Karpas-422 (cell line): ENCODE data around the gene ZCCHC4. TPM values are rescaled to one million over a fixed set of nuclear protein-coding genes. Genes with fewer than 3 reads are reported as not detected.

Source experiments
- DNase-seq: peaks from one replicate; pipeline ENCODE4 v3.0.0-alpha.2; 2015
- H2AFZ ChIP-seq: fragments of 200-600 bp; sonication (generic); 2 replicates; pipeline ENCODE4 v1.6.1; 2014; ENCODE audit warnings: antibody characterized with exemption, low read length, mixed read lengths
- H3K27ac ChIP-seq: fragments of 200-600 bp; sonication (generic); 2 replicates; pipeline ENCODE4 v1.5.1; 2014; ENCODE audit warnings: mild to moderate bottlenecking, low read length, moderate library complexity
- H3K27me3 ChIP-seq: fragments of 200-600 bp; sonication (generic); 2 replicates; pipeline ENCODE4 v1.6.1; 2014; ENCODE audit warnings: low read length, mixed read lengths
- H3K36me3 ChIP-seq: fragments of 200-600 bp; sonication (generic); 2 replicates; pipeline ENCODE4 v1.6.1; 2014; ENCODE audit warnings: low read length, mixed read lengths; ENCODE audit not compliant: insufficient read depth
- H3K4me1 ChIP-seq: fragments of 200-600 bp; sonication (generic); 2 replicates; pipeline ENCODE4 v1.6.1; 2014; ENCODE audit warnings: mild to moderate bottlenecking, low read length, mixed read lengths
- H3K4me2 ChIP-seq: fragments of 200-600 bp; sonication (generic); 2 replicates; pipeline ENCODE4 v1.6.1; 2014; ENCODE audit warnings: low read length, low read depth, mild to moderate bottlenecking; ENCODE audit not compliant: poor library complexity, severe bottlenecking
- H3K4me3 ChIP-seq: fragments of 200-600 bp; sonication (generic); 2 replicates; pipeline ENCODE4 v1.5.1; 2014; ENCODE audit warnings: mild to moderate bottlenecking, antibody characterized with exemption, low read length, mixed read lengths
- H3K79me2 ChIP-seq: fragments of 200-600 bp; sonication (generic); 2 replicates; pipeline ENCODE4 v1.6.1; 2014; ENCODE audit warnings: mild to moderate bottlenecking, low read length, mixed read lengths
- H3K9ac ChIP-seq: fragments of 200-600 bp; sonication (generic); 2 replicates; pipeline ENCODE4 v1.6.0; 2014; ENCODE audit warnings: low read length
- H3K9me2 ChIP-seq: fragments of 200-600 bp; sonication (generic), shearing (Covaris generic); replicated peaks from 2 replicates; pipeline ENCODE4 v1.6.0; 2014; ENCODE audit warnings: mild to moderate bottlenecking, low read length, moderate library complexity; ENCODE audit not compliant: insufficient read depth
- H3K9me3 ChIP-seq: fragments of 300-700, 200-600 bp; sonication (generic); 2 replicates; pipeline ENCODE4 v1.6.1; 2014; ENCODE audit warnings: low read length, mixed read lengths
- H4K20me1 ChIP-seq: fragments of 200-600 bp; sonication (generic); 2 replicates; pipeline ENCODE4 v1.6.1; 2014; ENCODE audit warnings: mild to moderate bottlenecking, antibody characterized with exemption, low read length, low read depth; ENCODE audit not compliant: insufficient read depth
- total RNA-seq: library from RNA; depleted of rRNA; stranded (reverse); fragments of >200 nt; shearing (Covaris generic); gene quantifications from 2 replicates; pipeline ENCODE4 v1.2.3, GENCODE V29; 2014; ENCODE audit warnings: low replicate concordance

Gene ZCCHC4
- total RNA-seq, 1 experiment from 2014 or later, result 11.7 TPM

GRCh38 chr4:25297528-25298242 lies 14.9 kb upstream of the ZCCHC4 start:
- Histone ChIP-seq H3K27ac (no peak overlapping the region), H3K9ac (no peak overlapping the region), H3K36me3 (no peaks in the 10 kb centered on the region), H3K9me2 (no peaks in the 10 kb centered on the region), H2AFZ (no peak overlapping the region), H3K27me3 (no peaks in the 10 kb centered on the region), H3K79me2 (no peaks in the 10 kb centered on the region), H3K4me3 (no peak overlapping the region), H4K20me1 (no peaks in the 10 kb centered on the region), H3K4me2 (no peak overlapping the region), H3K4me1 (peaks cover 4% of the 10 kb centered on the region; the same call in 1 of the 2 replicates), H3K9me3 (no peaks in the 10 kb centered on the region)
- DNase-seq, result no peak

GRCh38 chr4:25299476-25300203 lies 12.9 kb upstream of the ZCCHC4 start:
- no peak overlapping the region for H2AFZ ChIP-seq
- no peak overlapping the region for H3K27ac ChIP-seq
- H3K9ac ChIP-seq, result no peak overlapping the region
- no peak for DNase-seq
- H3K79me2 ChIP-seq, result no peaks in the 10 kb centered on the region
- no peak overlapping the region for H3K4me3 ChIP-seq
- H3K27me3 ChIP-seq, result no peaks in the 10 kb centered on the region
- no peaks in the 10 kb centered on the region for H3K36me3 ChIP-seq
- H3K9me2 ChIP-seq, result no peaks in the 10 kb centered on the region
- no peak overlapping the region for H3K4me2 ChIP-seq
- peaks cover 4% of the 10 kb centered on the region; the same call in 1 of the 2 replicates for H3K4me1 ChIP-seq
- no peaks in the 10 kb centered on the region for H4K20me1 ChIP-seq
- H3K9me3 ChIP-seq, result no peaks in the 10 kb centered on the region

- H4K20me1 ChIP-seq, result no peaks in the 10 kb centered on the region
- H3K4me1 ChIP-seq, result peaks cover 4% of the 10 kb centered on the region; the same call in 1 of the 2 replicates
- DNase-seq, result no peak
- H3K4me2 ChIP-seq, result no peak overlapping the region
- H3K9me3 ChIP-seq, result no peaks in the 10 kb centered on the region
- H3K27me3 ChIP-seq, result no peaks in the 10 kb centered on the region
- no peak overlapping the region for H3K9ac ChIP-seq
- H3K4me3 ChIP-seq, result no peak overlapping the region
- H3K27ac ChIP-seq, result no peak overlapping the region
- H3K36me3 ChIP-seq, result no peaks in the 10 kb centered on the region
- H3K9me2 ChIP-seq, result no peaks in the 10 kb centered on the region
- H2AFZ ChIP-seq, result no peak overlapping the region
- no peaks in the 10 kb centered on the region for H3K79me2 ChIP-seq
Observed at GRCh38 chr4:25301471-25301870, 11.1 kb upstream of the ZCCHC4 start.

- Histone ChIP-seq H4K20me1 (no peaks in the 10 kb centered on the region), H3K9me3 (no peaks in the 10 kb centered on the region), H3K79me2 (no peaks in the 10 kb centered on the region), H3K27ac (no peak overlapping the region), H3K36me3 (no peaks in the 10 kb centered on the region), H3K9me2 (no peaks in the 10 kb centered on the region), H3K4me2 (no peak overlapping the region), H2AFZ (no peak overlapping the region), H3K27me3 (no peaks in the 10 kb centered on the region), H3K4me3 (no peak overlapping the region), H3K9ac (no peak overlapping the region), H3K4me1 (peaks cover 4% of the 10 kb centered on the region; the same call in 1 of the 2 replicates)
- no peak for DNase-seq
Observed at GRCh38 chr4:25302626-25303025, 9.9 kb upstream of the ZCCHC4 start.

GRCh38 chr4:25303578-25303977 lies 9.0 kb upstream of the ZCCHC4 start:
- Histone ChIP-seq H3K9ac (no peak overlapping the region), H3K79me2 (no peaks in the 10 kb centered on the region), H3K4me1 (no peaks in the 10 kb centered on the region), H3K9me3 (no peaks in the 10 kb centered on the region), H3K4me3 (no peak overlapping the region), H3K27ac (no peak overlapping the region), H4K20me1 (no peaks in the 10 kb centered on the region), H3K27me3 (no peaks in the 10 kb centered on the region), H3K9me2 (no peaks in the 10 kb centered on the region), H3K36me3 (no peaks in the 10 kb centered on the region), H2AFZ (no peak overlapping the region), H3K4me2 (no peak overlapping the region)
- DNase-seq, result no peak

- no peak overlapping the region for H3K4me2 ChIP-seq
- H2AFZ ChIP-seq, result no peak overlapping the region
- H3K4me3 ChIP-seq, result no peak overlapping the region
- H3K9me3 ChIP-seq, result no peaks in the 10 kb centered on the region
- no peak overlapping the region for H3K9ac ChIP-seq
- H3K79me2 ChIP-seq, result no peaks in the 10 kb centered on the region
- no peak for DNase-seq
- no peaks in the 10 kb centered on the region for H4K20me1 ChIP-seq
- H3K9me2 ChIP-seq, result no peaks in the 10 kb centered on the region
- no peaks in the 10 kb centered on the region for H3K36me3 ChIP-seq
- peaks cover 13% of the 10 kb centered on the region for H3K4me1 ChIP-seq
- no peak overlapping the region for H3K27ac ChIP-seq
- no peaks in the 10 kb centered on the region for H3K27me3 ChIP-seq
Observed at GRCh38 chr4:25306518-25307057, 6.0 kb upstream of the ZCCHC4 start.

GRCh38 chr4:25307596-25307995 lies 5.0 kb upstream of the ZCCHC4 start:
- no peak overlapping the region for H2AFZ ChIP-seq
- no peaks in the 10 kb centered on the region for H3K79me2 ChIP-seq
- H4K20me1 ChIP-seq, result no peaks in the 10 kb centered on the region
- H3K4me2 ChIP-seq, result no peak overlapping the region
- H3K9me2 ChIP-seq, result no peaks in the 10 kb centered on the region
- no peak overlapping the region for H3K27ac ChIP-seq
- peaks cover 15% of the 10 kb centered on the region for H3K4me1 ChIP-seq
- no peak overlapping the region for H3K9ac ChIP-seq
- H3K36me3 ChIP-seq, result no peaks in the 10 kb centered on the region
- H3K9me3 ChIP-seq, result no peaks in the 10 kb centered on the region
- no peak overlapping the region for H3K4me3 ChIP-seq
- no peaks in the 10 kb centered on the region for H3K27me3 ChIP-seq
- peak; percentile 29 for DNase-seq

- H3K9me2 ChIP-seq, result no peaks in the 10 kb centered on the region
- H2AFZ ChIP-seq, result no peak overlapping the region
- no peak overlapping the region for H3K27ac ChIP-seq
- no peaks in the 10 kb centered on the region for H3K36me3 ChIP-seq
- H3K27me3 ChIP-seq, result no peaks in the 10 kb centered on the region
- H3K4me2 ChIP-seq, result no peak overlapping the region
- no peak overlapping the region for H3K9ac ChIP-seq
- no peaks in the 10 kb centered on the region for H3K9me3 ChIP-seq
- peaks cover 17% of the 10 kb centered on the region for H3K4me1 ChIP-seq
- DNase-seq, result peak; percentile 41
- H3K4me3 ChIP-seq, result no peak overlapping the region
- H4K20me1 ChIP-seq, result no peaks in the 10 kb centered on the region
- H3K79me2 ChIP-seq, result peaks cover 7% of the 10 kb centered on the region
Observed at GRCh38 chr4:25308306-25308705, 4.3 kb upstream of the ZCCHC4 start.
